HG03432 (cell line): ENCODE data around the gene ATR.

Experiments
- ATAC-seq: cut with Tn5 transposase; IDR thresholded peaks from one replicate; pipeline ENCODE4 v1.9.1; 2021; ENCODE audit warnings: mild to moderate bottlenecking, moderate library complexity; ENCODE audit not compliant: unreplicated experiment

The ATR gene

GRCh38 chr3:142530296-142530695 is 48.2 kb downstream of the ATR start:
- no peak for ATAC-seq

GRCh38 chr3:142523921-142524566 is 54.5 kb downstream of the ATR start:
- no peak for ATAC-seq

- ATAC-seq: no peak
Measured at GRCh38 chr3:142509079-142509478, 69.5 kb downstream of the ATR start.

GRCh38 chr3:142507241-142507640 is 71.3 kb downstream of the ATR start:
- no peak for ATAC-seq

- ATAC-seq: no peak
Measured at GRCh38 chr3:142502187-142502985, 76.1 kb downstream of the ATR start.

GRCh38 chr3:142501004-142501926 is 77.3 kb downstream of the ATR start:
- no peak for ATAC-seq

- ATAC-seq: no peak
Measured at GRCh38 chr3:142500211-142500610, 78.3 kb downstream of the ATR start.

- peak; percentile 76 for ATAC-seq
Measured at GRCh38 chr3:142498397-142499180, 79.9 kb downstream of the ATR start.

- ATAC-seq: no peak
Measured at GRCh38 chr3:142497729-142498128, 80.8 kb downstream of the ATR start.

- ATAC-seq: no peak
Measured at GRCh38 chr3:142495103-142495502, 83.4 kb downstream of the ATR start.

GRCh38 chr3:142492184-142492583 is 86.3 kb downstream of the ATR start:
- no peak for ATAC-seq

- ATAC-seq: no peak
Measured at GRCh38 chr3:142489572-142490323, 88.8 kb downstream of the ATR start.

- ATAC-seq: no peak
Measured at GRCh38 chr3:142484912-142485435, 93.6 kb downstream of the ATR start.

GRCh38 chr3:142481196-142481595 is 97.3 kb downstream of the ATR start:
- no peak for ATAC-seq

GRCh38 chr3:142470826-142471225 is 107.7 kb downstream of the ATR start:
- ATAC-seq: no peak

- no peak for ATAC-seq
Measured at GRCh38 chr3:142468456-142468855, 110.1 kb downstream of the ATR start.

- ATAC-seq: no peak
Measured at GRCh38 chr3:142467768-142468167, 110.8 kb downstream of the ATR start.

GRCh38 chr3:142460689-142461088 is 117.8 kb downstream of the ATR start:
- no peak for ATAC-seq

GRCh38 chr3:142459929-142460328 is 118.6 kb downstream of the ATR start:
- no peak for ATAC-seq

- ATAC-seq: no peak
Measured at GRCh38 chr3:142459096-142459495, 119.4 kb downstream of the ATR start.
